CD14-positive monocyte (primary cell): ENCODE measurements around the gene NR6A1. TPM values are rescaled to one million over a fixed set of nuclear protein-coding genes. Genes with fewer than 3 reads are reported as not detected.
"Not testable (repeated sequence)": the region's sequence is repeated elsewhere in the genome, so short reads cannot be mapped to it uniquely, and the experiment has no call there.

ENCODE experiments used
- DNase-seq, 3 donors: peaks; one replicate each; pipeline ENCODE4 v3.0.0-alpha.2; 2011 to 2022
- H2AFZ ChIP-seq: 2 replicates; pipeline ENCODE4 v1.6.0; 2012; ENCODE audit warnings: mild to moderate bottlenecking, low read depth, low read length, inconsistent platforms; ENCODE audit not compliant: insufficient read depth, poor library complexity, severe bottlenecking
- H3K27ac ChIP-seq, 2 donors: 1 replicate in 1 of 2; 2 replicates in 1 of 2; pipeline ENCODE4 v1.5.1; 2012 to 2013; ENCODE audit warnings: low read length in 2 of 2, control low read depth in 1 of 2, inconsistent platforms in 1 of 2, low read depth in 1 of 2, mild to moderate bottlenecking in 1 of 2
- H3K27me3 ChIP-seq, 2 donors: one replicate each; pipeline versions ENCODE4 v1.6.0 to v1.6.1; 2011 to 2013; ENCODE audit warnings: low read length in 2 of 2; ENCODE audit not compliant: control insufficient read depth in 2 of 2, insufficient read depth in 2 of 2
- H3K36me3 ChIP-seq, 2 donors: replicated peaks in 1 of 2; 1 replicate in 1 of 2; 2 replicates in 1 of 2; pipeline versions ENCODE4 v1.5.1 to v1.6.1; 2012 to 2013; ENCODE audit warnings: low read length in 2 of 2, control low read depth in 1 of 2, inconsistent platforms in 1 of 2, mild to moderate bottlenecking in 1 of 2; ENCODE audit not compliant: insufficient read depth in 2 of 2, control insufficient read depth in 1 of 2
- H3K4me1 ChIP-seq, 2 donors: 1 replicate in 1 of 2; 2 replicates in 1 of 2; pipeline versions ENCODE4 v1.5.1 to v1.6.1; 2012 to 2013; ENCODE audit warnings: low read length in 2 of 2, control low read depth in 1 of 2, inconsistent platforms in 1 of 2, mild to moderate bottlenecking in 1 of 2, moderate library complexity in 1 of 2; ENCODE audit not compliant: insufficient read depth in 2 of 2, control insufficient read depth in 1 of 2
- H3K4me2 ChIP-seq: replicated peaks from 2 replicates; pipeline ENCODE3; 2012; ENCODE audit warnings: low read length, moderate library complexity, mild to moderate bottlenecking; ENCODE audit not compliant: poor library complexity, severe bottlenecking; ENCODE audit errors: extremely low read depth
- H3K4me3 ChIP-seq, 3 experiments: fragments of 200-600 bp in 1 of 3; sonication (generic) in 1 of 3; replicated peaks in 1 of 3; 1 replicate in 2 of 3; 2 replicates in 1 of 3; pipeline ENCODE4 v1.5.1; 2011 to 2013; ENCODE audit warnings: low read length in 3 of 3, mild to moderate bottlenecking in 3 of 3, control low read depth in 2 of 3, low read depth in 2 of 3, inconsistent platforms in 1 of 3, moderate library complexity in 1 of 3
- H3K79me2 ChIP-seq: 2 replicates; pipeline ENCODE4 v1.6.0; 2012; ENCODE audit warnings: mild to moderate bottlenecking, control low read depth, inconsistent platforms, low read length, moderate library complexity; ENCODE audit not compliant: insufficient read depth
- H3K9ac ChIP-seq: 2 replicates; pipeline ENCODE4 v1.6.0; 2017; ENCODE audit warnings: low read length, mild to moderate bottlenecking; ENCODE audit not compliant: insufficient read depth, poor library complexity, severe bottlenecking
- H3K9me3 ChIP-seq, 2 donors: replicated peaks in 1 of 2; 1 replicate in 1 of 2; 2 replicates in 1 of 2; pipeline versions ENCODE4 v1.5.1 to v1.6.1; 2012 to 2013; ENCODE audit warnings: low read length in 2 of 2, control low read depth in 1 of 2; ENCODE audit not compliant: control insufficient read depth in 1 of 2, insufficient read depth in 1 of 2
- H4K20me1 ChIP-seq: 2 replicates; pipeline ENCODE4 v1.6.0; 2012; ENCODE audit warnings: mild to moderate bottlenecking, low read length, control low read depth, moderate library complexity; ENCODE audit not compliant: insufficient read depth
- H3K27ac Mint-ChIP-seq, 7 donors: one replicate each; pipeline ENCODE4 v1.8.0; 2020; ENCODE audit warnings: mild to moderate bottlenecking in 7 of 7, mixed read lengths in 7 of 7, moderate library complexity in 6 of 7, inconsistent platforms in 2 of 7
- H3K27me3 Mint-ChIP-seq, 3 donors: one replicate each; pipeline ENCODE4 v1.8.0; 2021 to 2022; ENCODE audit warnings: low read depth in 3 of 3, mild to moderate bottlenecking in 3 of 3, mixed read lengths in 3 of 3, moderate library complexity in 3 of 3, inconsistent platforms in 1 of 3
- H3K36me3 Mint-ChIP-seq, 2 donors: one replicate each; pipeline ENCODE4 v1.8.0; 2020; ENCODE audit warnings: mixed read lengths in 2 of 2, inconsistent platforms in 1 of 2, mild to moderate bottlenecking in 1 of 2
- H3K4me1 Mint-ChIP-seq: one replicate; pipeline ENCODE4 v1.8.0; 2020; ENCODE audit warnings: mild to moderate bottlenecking, mixed read lengths
- H3K4me3 Mint-ChIP-seq, 2 donors: one replicate each; pipeline ENCODE4 v1.8.0; 2020; ENCODE audit warnings: mild to moderate bottlenecking in 2 of 2, mixed read lengths in 2 of 2, moderate library complexity in 1 of 2
- H3K9me3 Mint-ChIP-seq, 7 donors: one replicate each; pipeline ENCODE4 v1.8.0; 2020 to 2022; ENCODE audit warnings: mixed read lengths in 7 of 7, mild to moderate bottlenecking in 6 of 7, moderate library complexity in 6 of 7, inconsistent platforms in 2 of 7
- WGBS: methylation state at CpG from one replicate; pipeline ENCODE4 v1.1.5; 2013; ENCODE audit warnings: missing lambda C conversion rate; ENCODE audit not compliant: insufficient coverage; 5-methylcytosine and 5-hydroxymethylcytosine counted together
- intact Hi-C, 2 donors: fragments of 100-400 bp; cut with micrococcal nuclease; formaldehyde crosslinking; loops; one replicate each; pipeline versions ENCODE4 v1.15.0 to v1.15.1; 2023
- polyA plus RNA-seq, 3 donors: library from polyadenylated mRNA; depleted of rRNA in 1 of 3; unstranded in 2 of 3; stranded (reverse) in 1 of 3; fragments of 300-500 nt in 2 of 3; fragments of >200 nt in 1 of 3; fragmentation: Illumina TruSeq in 2 of 3; gene quantifications; 1 replicate in 2 of 3; 2 replicates in 1 of 3; pipeline ENCODE4 v1.2.3, GENCODE V29; 2012 to 2021
- TF ChIP-seq, protein P1 (sequence below): fragments of 200-600 bp; IDR thresholded peaks from one replicate; pipeline ENCODE4 v1.8.0; 2022; ENCODE audit warnings: antibody characterized with exemption, mild to moderate bottlenecking

The NR6A1 gene
- polyA plus RNA-seq, 3 donors: 0.15 to 2.9 (median 0.28) TPM

DNA sequence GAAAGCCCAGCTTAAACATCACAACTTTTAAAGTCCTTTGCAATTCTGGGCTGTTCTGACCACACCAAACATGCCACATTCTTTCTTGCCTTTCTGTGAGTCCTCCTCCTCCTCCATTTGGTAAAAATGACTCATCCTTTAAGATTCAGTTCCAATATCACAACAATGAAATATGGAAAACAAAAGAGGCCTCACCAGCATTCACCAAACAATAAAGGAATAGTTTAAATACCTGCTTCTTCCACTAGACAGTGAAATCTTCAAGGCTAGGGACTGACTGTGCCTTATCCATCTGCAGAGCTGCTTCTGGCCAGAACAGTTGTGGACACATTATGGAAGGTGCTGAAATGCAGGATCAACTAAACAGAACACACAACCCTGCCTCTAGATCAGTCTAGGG is 36.0 kb downstream of the NR6A1 start:
- H3K4me3 ChIP-seq: no peak overlapping the region
- H3K9me3 ChIP-seq: no peaks in the 10 kb centered on the region
- no peak overlapping the region for H3K27ac ChIP-seq
- intact Hi-C loops: no loop called here
- Mint-ChIP-seq H3K36me3 (peaks cover 2 to 10% of the 10 kb centered on the region in 2 donors), H3K27ac (no peak overlapping the region), H3K4me1 (peaks cover 11% of the 10 kb centered on the region), H3K27me3 (peaks cover 0 to 2% (median 0%) of the 10 kb centered on the region in 3 donors), H3K4me3 (no peak overlapping the region), H3K9me3 (no peaks in the 10 kb centered on the region)
- no peaks in the 10 kb centered on the region for H3K4me1 ChIP-seq
- no peak overlapping the region for H2AFZ ChIP-seq
- DNase-seq: no peak
- no peak overlapping the region for H3K4me2 ChIP-seq
- H4K20me1 ChIP-seq: no peaks in the 10 kb centered on the region
- no peaks in the 10 kb centered on the region for H3K27me3 ChIP-seq
- TF ChIP-seq, protein P1, sequence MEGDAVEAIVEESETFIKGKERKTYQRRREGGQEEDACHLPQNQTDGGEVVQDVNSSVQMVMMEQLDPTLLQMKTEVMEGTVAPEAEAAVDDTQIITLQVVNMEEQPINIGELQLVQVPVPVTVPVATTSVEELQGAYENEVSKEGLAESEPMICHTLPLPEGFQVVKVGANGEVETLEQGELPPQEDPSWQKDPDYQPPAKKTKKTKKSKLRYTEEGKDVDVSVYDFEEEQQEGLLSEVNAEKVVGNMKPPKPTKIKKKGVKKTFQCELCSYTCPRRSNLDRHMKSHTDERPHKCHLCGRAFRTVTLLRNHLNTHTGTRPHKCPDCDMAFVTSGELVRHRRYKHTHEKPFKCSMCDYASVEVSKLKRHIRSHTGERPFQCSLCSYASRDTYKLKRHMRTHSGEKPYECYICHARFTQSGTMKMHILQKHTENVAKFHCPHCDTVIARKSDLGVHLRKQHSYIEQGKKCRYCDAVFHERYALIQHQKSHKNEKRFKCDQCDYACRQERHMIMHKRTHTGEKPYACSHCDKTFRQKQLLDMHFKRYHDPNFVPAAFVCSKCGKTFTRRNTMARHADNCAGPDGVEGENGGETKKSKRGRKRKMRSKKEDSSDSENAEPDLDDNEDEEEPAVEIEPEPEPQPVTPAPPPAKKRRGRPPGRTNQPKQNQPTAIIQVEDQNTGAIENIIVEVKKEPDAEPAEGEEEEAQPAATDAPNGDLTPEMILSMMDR: no peak
- H3K9ac ChIP-seq: no peak overlapping the region
- H3K36me3 ChIP-seq: peaks cover 0 to 5% of the 10 kb centered on the region in 2 donors
- H3K79me2 ChIP-seq: no peaks in the 10 kb centered on the region

DNA sequence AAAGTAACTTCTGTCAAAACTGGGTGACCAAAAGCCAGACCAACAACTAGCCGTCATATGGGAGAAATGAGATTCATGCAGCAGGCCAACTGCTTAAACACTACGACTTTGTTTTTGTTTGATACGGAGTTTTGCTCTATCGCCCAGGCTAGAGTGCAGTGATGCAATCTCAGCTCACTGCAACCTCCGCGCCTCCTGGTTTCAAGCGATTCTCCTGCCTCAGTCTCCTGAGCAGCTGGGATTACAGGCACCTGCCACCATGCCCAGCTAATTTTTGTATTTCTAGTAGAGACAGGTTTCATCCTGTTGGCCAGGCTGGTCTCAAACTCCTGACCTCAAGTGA is 36.4 kb downstream of the NR6A1 start:
- DNase-seq, H3K9ac ChIP-seq, H3K4me2 ChIP-seq, H4K20me1 ChIP-seq, intact Hi-C loops, H3K9me3 ChIP-seq, H2AFZ ChIP-seq, H3K4me1 ChIP-seq, H3K27ac ChIP-seq, H3K27ac Mint-ChIP-seq, H3K4me3 Mint-ChIP-seq, H3K79me2 ChIP-seq, H3K36me3 ChIP-seq, H3K9me3 Mint-ChIP-seq, H3K4me3 ChIP-seq, H3K27me3 Mint-ChIP-seq, H3K27me3 ChIP-seq: not testable (repeated sequence)
- Mint-ChIP-seq H3K36me3 (peaks cover 2 to 11% of the 10 kb centered on the region in 2 donors), H3K4me1 (peaks cover 11% of the 10 kb centered on the region)
- 82% methylated on average over 7 of the region's 7 CpGs for WGBS
